ENCODE data around the gene FBRSL1.

- no peak for TF ChIP-seq POLR2A (IDR thresholded peaks at IDR 0.05; ENCODE audit: low read length)
- no peak for TF ChIP-seq GATA1 (IDR thresholded peaks at IDR 0.05; ENCODE audit: low read depth, low read length)
Measured at GRCh38 chr12:132544080-132544397, 54.1 kb downstream of the FBRSL1 start.

Measured in erythroblast (primary cell).